ENCODE results near the gene SMIM10.

SMIM10 gene

DNA sequence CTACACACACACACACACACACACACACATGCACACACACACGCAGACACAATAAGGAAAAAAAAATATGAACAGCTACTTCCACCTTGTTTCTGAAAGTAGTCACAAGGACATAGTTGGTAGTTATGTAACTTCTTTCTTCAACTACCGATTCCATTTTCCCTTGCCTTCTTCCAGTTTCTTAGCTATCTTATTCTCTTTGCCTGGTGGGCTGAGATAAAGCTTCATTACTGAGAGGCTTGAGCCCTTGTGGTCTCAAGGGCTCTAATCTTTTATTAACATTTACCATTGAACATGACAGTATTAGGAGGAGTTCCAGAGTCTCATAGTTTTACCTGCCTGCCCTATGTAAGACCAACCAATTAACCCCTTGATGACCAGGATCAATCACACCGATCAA lies 8.9 kb upstream of the SMIM10 start:
- H3K36me3 ChIP-seq (ENCODE audit: control insufficient read depth in 5 of 5, insufficient read depth in 5 of 5, low read length in 5 of 5): no peaks in the 10 kb centered on the region
- no peak overlapping the region for H3K4me3 ChIP-seq (ENCODE audit: low read depth in 1 of 5, low read length in 5 of 5)
- H3K27ac ChIP-seq (ENCODE audit: low read depth, low read length): no peak overlapping the region
- no peak overlapping the region for H3K9ac ChIP-seq (ENCODE audit: low read length in 5 of 5)
- no peaks in the 10 kb centered on the region for H3K9me3 ChIP-seq (ENCODE audit: control insufficient read depth in 5 of 5, low read length in 5 of 5)
- peaks cover 0 to 8% (median 0%) of the 10 kb centered on the region in 5 donors for H3K27me3 ChIP-seq (ENCODE audit: control insufficient read depth in 5 of 5, insufficient read depth in 4 of 5, low read length in 5 of 5)
- no peaks in the 10 kb centered on the region for H3K4me1 ChIP-seq (ENCODE audit: control insufficient read depth in 5 of 5, insufficient read depth in 5 of 5, low read length in 5 of 5)

DNA sequence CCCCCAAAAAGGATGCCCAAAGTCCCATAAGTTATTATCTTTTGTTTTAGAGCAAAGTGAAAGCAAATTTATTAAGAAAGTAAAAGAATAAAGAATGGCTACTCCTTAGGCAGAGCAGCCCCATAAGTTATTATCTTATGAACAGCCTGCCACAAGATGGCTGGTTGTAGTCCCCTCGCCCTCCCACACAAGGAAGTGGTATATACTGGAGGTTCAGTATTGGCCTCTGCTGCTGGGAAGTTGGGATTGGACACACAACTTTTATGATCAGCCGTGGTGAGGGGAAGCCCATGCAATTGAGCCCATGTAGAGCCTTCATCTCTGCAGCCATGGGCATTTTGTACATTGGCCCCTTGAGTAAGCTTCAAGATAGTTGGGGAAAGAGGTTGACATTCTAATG lies 8.0 kb upstream of the SMIM10 start:
- H3K27me3 ChIP-seq (ENCODE audit: control insufficient read depth in 5 of 5, insufficient read depth in 4 of 5, low read length in 5 of 5): peaks cover 0 to 5% (median 2%) of the 10 kb centered on the region in 5 donors
- H3K36me3 ChIP-seq (ENCODE audit: control insufficient read depth in 5 of 5, insufficient read depth in 5 of 5, low read length in 5 of 5): no peaks in the 10 kb centered on the region
- no peak overlapping the region for H3K27ac ChIP-seq (ENCODE audit: low read depth, low read length)
- H3K4me3 ChIP-seq (ENCODE audit: low read depth in 1 of 5, low read length in 5 of 5): no peak overlapping the region
- H3K9me3 ChIP-seq (ENCODE audit: control insufficient read depth in 5 of 5, low read length in 5 of 5): no peaks in the 10 kb centered on the region
- no peak overlapping the region for H3K9ac ChIP-seq (ENCODE audit: low read length in 5 of 5)
- H3K4me1 ChIP-seq (ENCODE audit: control insufficient read depth in 5 of 5, insufficient read depth in 5 of 5, low read length in 5 of 5): no peaks in the 10 kb centered on the region

DNA sequence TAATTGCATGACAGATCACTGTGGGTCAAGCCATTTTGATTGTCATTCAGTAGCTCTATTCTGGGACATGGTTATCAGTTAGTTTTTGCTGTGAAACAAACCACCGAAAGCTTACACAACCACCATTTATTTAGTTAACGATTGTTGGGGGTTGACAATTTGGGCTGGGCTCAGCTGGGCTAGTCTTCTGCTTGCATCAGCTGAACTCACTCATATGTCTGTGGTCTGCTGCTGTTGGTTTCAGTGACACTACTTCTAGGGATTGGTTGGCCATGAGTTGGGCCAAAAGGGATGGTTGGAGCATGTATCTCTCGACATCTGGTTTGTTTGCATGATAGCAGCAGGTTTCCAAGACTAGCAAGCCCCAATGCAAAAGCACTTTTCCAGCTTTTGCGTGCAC lies 5.3 kb upstream of the SMIM10 start:
- Histone ChIP-seq H3K27ac (ENCODE audit: low read depth, low read length) (no peak overlapping the region), H3K9me3 (ENCODE audit: control insufficient read depth in 5 of 5, low read length in 5 of 5) (no peaks in the 10 kb centered on the region)

DNA sequence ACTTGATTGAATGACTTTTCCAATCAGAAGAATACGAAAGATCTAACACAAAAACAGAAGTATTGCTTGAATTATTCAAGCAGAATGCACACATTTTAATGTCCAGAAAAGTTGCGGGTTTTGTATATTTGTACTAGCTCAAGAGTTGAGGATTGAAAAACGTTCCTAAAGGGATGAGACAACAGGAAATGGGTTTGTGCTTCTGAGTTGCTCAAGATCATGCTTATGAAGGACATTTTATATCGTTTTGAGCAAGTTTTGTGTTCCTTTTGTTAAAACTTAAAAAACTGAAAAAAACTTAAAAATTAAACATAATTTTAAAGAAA lies 353 bp upstream of the SMIM10 start:
- Histone ChIP-seq H3K9ac (ENCODE audit: low read length in 5 of 5) (peak overlapping the region in 1 of 5 donors; percentile 62), H3K36me3 (ENCODE audit: control insufficient read depth in 5 of 5, insufficient read depth in 5 of 5, low read length in 5 of 5) (no peaks in the 10 kb centered on the region), H3K4me3 (ENCODE audit: low read depth in 1 of 5, low read length in 5 of 5) (peak overlapping the region in 4 of 5 donors; percentile 42 to 66 (median 55))

More for the DNA sequence above, 5.3 kb upstream of the SMIM10 start:
- H3K4me1 ChIP-seq (ENCODE audit: control insufficient read depth in 5 of 5, insufficient read depth in 5 of 5, low read length in 5 of 5): peaks cover 0 to 4% (median under 1%) of the 10 kb centered on the region in 5 donors
- no peak overlapping the region for H3K9ac ChIP-seq (ENCODE audit: low read length in 5 of 5)
- no peak overlapping the region for H3K4me3 ChIP-seq (ENCODE audit: low read depth in 1 of 5, low read length in 5 of 5)
- H3K27me3 ChIP-seq (ENCODE audit: control insufficient read depth in 5 of 5, insufficient read depth in 4 of 5, low read length in 5 of 5): peaks cover 0 to 5% (median 4%) of the 10 kb centered on the region in 5 donors
- no peaks in the 10 kb centered on the region for H3K36me3 ChIP-seq (ENCODE audit: control insufficient read depth in 5 of 5, insufficient read depth in 5 of 5, low read length in 5 of 5)

DNA sequence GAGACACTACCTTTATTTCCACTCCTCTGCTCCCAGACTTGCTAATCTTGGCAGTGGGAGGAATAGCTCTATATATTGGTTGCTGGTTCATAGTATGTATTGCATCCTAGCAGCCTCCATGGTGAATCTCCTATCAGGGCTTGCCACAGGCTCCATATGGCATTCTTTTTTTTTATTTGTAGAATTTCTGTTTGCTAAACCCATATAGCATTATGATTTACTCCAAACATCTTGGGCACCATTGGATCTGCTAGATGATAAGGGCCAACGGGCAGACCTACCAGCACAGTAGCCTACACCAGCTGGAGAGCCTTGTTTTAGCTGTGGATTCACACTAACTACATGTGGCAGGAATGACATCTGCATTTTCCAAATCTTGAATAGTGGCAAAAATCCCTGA lies 6.9 kb downstream of the SMIM10 start:
- Histone ChIP-seq H3K27ac (ENCODE audit: low read depth, low read length) (no peak overlapping the region), H3K4me1 (ENCODE audit: control insufficient read depth in 5 of 5, insufficient read depth in 5 of 5, low read length in 5 of 5) (peaks cover 0 to 5% (median 4%) of the 10 kb centered on the region in 5 donors), H3K36me3 (ENCODE audit: control insufficient read depth in 5 of 5, insufficient read depth in 5 of 5, low read length in 5 of 5) (no peaks in the 10 kb centered on the region), H3K9me3 (ENCODE audit: control insufficient read depth in 5 of 5, low read length in 5 of 5) (no peaks in the 10 kb centered on the region), H3K27me3 (ENCODE audit: control insufficient read depth in 5 of 5, insufficient read depth in 4 of 5, low read length in 5 of 5) (peaks cover 0 to 13% (median 4%) of the 10 kb centered on the region in 5 donors), H3K9ac (ENCODE audit: low read length in 5 of 5) (no peak overlapping the region), H3K4me3 (ENCODE audit: low read depth in 1 of 5, low read length in 5 of 5) (no peak overlapping the region)

More for the DNA sequence above, 353 bp upstream of the SMIM10 start:
- Histone ChIP-seq H3K27ac (ENCODE audit: low read depth, low read length) (no peak overlapping the region), H3K4me1 (ENCODE audit: control insufficient read depth in 5 of 5, insufficient read depth in 5 of 5, low read length in 5 of 5) (peaks cover 0 to 14% (median 8%) of the 10 kb centered on the region in 5 donors), H3K9me3 (ENCODE audit: control insufficient read depth in 5 of 5, low read length in 5 of 5) (no peaks in the 10 kb centered on the region), H3K27me3 (ENCODE audit: control insufficient read depth in 5 of 5, insufficient read depth in 4 of 5, low read length in 5 of 5) (peaks cover 0 to 12% (median 3%) of the 10 kb centered on the region in 5 donors)

DNA sequence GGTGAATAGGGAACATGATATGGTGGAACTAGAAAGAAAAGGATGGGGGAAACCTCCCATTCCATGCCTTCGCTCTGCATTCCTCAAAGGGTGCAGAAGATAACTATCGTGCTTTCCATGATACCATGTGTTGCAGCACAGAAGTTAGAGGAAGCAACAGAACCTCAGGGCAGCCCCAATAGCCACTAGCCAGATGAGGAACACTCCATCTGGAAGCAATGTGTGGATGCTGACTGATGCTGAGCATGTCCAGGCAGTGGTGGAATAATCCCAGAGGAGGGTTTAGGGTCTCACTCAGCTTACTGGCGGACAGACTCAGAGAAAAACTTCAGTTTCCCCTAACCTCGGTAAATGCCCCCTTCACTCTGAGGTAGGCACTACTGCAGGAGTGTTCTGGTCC lies 7.5 kb downstream of the SMIM10 start:
- no peaks in the 10 kb centered on the region for H3K36me3 ChIP-seq (ENCODE audit: control insufficient read depth in 5 of 5, insufficient read depth in 5 of 5, low read length in 5 of 5)
- H3K9me3 ChIP-seq (ENCODE audit: control insufficient read depth in 5 of 5, low read length in 5 of 5): no peaks in the 10 kb centered on the region
- peaks cover 0 to 5% (median 4%) of the 10 kb centered on the region in 5 donors for H3K4me1 ChIP-seq (ENCODE audit: control insufficient read depth in 5 of 5, insufficient read depth in 5 of 5, low read length in 5 of 5)
- peaks cover 0 to 13% (median 4%) of the 10 kb centered on the region in 5 donors for H3K27me3 ChIP-seq (ENCODE audit: control insufficient read depth in 5 of 5, insufficient read depth in 4 of 5, low read length in 5 of 5)
- H3K4me3 ChIP-seq (ENCODE audit: low read depth in 1 of 5, low read length in 5 of 5): no peak overlapping the region
- no peak overlapping the region for H3K9ac ChIP-seq (ENCODE audit: low read length in 5 of 5)
- no peak overlapping the region for H3K27ac ChIP-seq (ENCODE audit: low read depth, low read length)

DNA sequence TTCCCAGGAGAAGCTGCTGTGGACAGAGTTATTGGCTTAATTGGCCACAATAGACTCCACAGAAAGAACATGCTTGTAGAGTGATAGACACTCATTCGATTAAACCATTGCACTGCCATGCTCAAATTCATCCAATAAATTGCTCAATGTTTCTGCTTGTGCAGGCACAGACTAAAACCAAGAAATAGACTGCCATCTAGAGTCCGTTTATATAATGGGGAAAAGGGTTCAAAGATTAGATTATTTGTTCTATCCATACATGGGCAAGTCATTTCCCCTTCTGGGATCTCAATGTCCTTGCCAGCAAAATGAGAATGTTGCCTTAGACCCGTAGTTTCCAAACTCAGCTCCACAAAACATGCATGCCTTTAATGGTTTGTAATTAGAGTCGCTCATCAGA lies 8.7 kb downstream of the SMIM10 start:
- Histone ChIP-seq H3K27me3 (ENCODE audit: control insufficient read depth in 5 of 5, insufficient read depth in 4 of 5, low read length in 5 of 5) (peaks cover 0 to 13% (median 7%) of the 10 kb centered on the region in 5 donors), H3K9ac (ENCODE audit: low read length in 5 of 5) (no peak overlapping the region), H3K4me3 (ENCODE audit: low read depth in 1 of 5, low read length in 5 of 5) (no peak overlapping the region), H3K4me1 (ENCODE audit: control insufficient read depth in 5 of 5, insufficient read depth in 5 of 5, low read length in 5 of 5) (peaks cover 0 to 13% (median 8%) of the 10 kb centered on the region in 5 donors), H3K36me3 (ENCODE audit: control insufficient read depth in 5 of 5, insufficient read depth in 5 of 5, low read length in 5 of 5) (no peaks in the 10 kb centered on the region), H3K27ac (ENCODE audit: low read depth, low read length) (no peak overlapping the region), H3K9me3 (ENCODE audit: control insufficient read depth in 5 of 5, low read length in 5 of 5) (no peaks in the 10 kb centered on the region)

DNA sequence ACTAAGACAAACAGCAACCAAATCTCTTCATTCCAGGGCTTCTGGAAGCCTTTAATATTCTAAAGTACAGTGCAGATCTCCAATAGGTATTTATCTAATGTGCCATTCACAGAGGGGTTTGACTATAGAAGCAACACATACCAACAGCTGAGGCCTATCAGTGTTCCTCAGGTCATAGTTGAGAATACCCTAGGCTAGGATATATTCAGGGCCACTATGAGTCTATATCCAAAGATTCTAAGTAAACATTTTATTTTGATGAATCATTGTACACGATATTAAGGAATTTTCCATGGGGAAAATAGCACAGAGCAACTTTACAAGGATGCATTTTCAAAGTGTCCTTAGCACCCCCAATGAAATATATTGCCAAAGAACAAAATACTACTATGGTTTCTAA lies 9.7 kb downstream of the SMIM10 start:
- no peaks in the 10 kb centered on the region for H3K36me3 ChIP-seq (ENCODE audit: control insufficient read depth in 5 of 5, insufficient read depth in 5 of 5, low read length in 5 of 5)
- no peak overlapping the region for H3K9ac ChIP-seq (ENCODE audit: low read length in 5 of 5)
- H3K9me3 ChIP-seq (ENCODE audit: control insufficient read depth in 5 of 5, low read length in 5 of 5): no peaks in the 10 kb centered on the region
- no peak overlapping the region for H3K4me3 ChIP-seq (ENCODE audit: low read depth in 1 of 5, low read length in 5 of 5)
- H3K27me3 ChIP-seq (ENCODE audit: control insufficient read depth in 5 of 5, insufficient read depth in 4 of 5, low read length in 5 of 5): peaks cover 0 to 13% (median 7%) of the 10 kb centered on the region in 5 donors
- no peak overlapping the region for H3K27ac ChIP-seq (ENCODE audit: low read depth, low read length)
- peaks cover 0 to 15% (median 9%) of the 10 kb centered on the region in 5 donors for H3K4me1 ChIP-seq (ENCODE audit: control insufficient read depth in 5 of 5, insufficient read depth in 5 of 5, low read length in 5 of 5)

DNA sequence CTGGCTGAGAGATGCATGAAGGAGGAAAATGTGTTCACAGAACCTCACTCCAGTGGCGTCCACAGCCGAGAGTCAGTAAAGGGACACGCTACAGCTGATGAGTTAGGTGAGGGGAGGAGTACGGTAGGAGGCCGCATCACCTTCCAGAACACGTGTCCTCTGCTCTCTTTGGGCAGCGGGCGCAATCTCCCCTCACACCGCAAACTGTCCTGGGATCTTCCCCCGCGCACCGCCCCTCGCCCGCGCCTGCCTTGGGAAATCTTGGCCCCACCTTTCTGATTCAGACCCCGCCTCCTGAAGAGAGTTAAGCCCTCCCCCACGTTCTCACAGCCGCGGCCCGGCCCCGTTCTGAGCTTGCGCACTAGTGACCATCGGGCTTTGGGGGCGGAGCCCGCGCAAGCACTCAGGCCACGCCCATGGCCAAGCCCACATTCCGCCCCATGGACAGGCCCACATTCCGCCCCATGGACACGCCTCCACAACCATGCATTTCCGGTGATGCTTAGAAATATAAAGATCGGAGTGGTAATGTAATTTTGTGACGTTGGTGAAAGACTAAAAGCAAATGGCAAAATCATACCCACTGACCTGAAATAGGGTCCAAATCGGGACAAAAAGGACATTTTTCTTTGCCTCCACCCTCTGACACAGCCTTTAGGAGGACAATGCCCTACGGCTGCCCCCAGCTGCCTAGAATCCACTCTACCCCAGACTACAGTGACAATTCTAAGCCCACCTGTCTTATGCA lies 13.3 kb downstream of the SMIM10 start:
- H3K27me3 ChIP-seq (ENCODE audit: control insufficient read depth in 5 of 5, insufficient read depth in 4 of 5, low read length in 5 of 5): peaks cover 0 to 12% (median 7%) of the 10 kb centered on the region in 5 donors
- H3K27ac ChIP-seq (ENCODE audit: low read depth, low read length): no peak overlapping the region
- no peaks in the 10 kb centered on the region for H3K9me3 ChIP-seq (ENCODE audit: control insufficient read depth in 5 of 5, low read length in 5 of 5)
- no peaks in the 10 kb centered on the region for H3K36me3 ChIP-seq (ENCODE audit: control insufficient read depth in 5 of 5, insufficient read depth in 5 of 5, low read length in 5 of 5)
- peak overlapping the region; percentile 64 to 79 (median 74) for H3K4me3 ChIP-seq (ENCODE audit: low read depth in 1 of 5, low read length in 5 of 5)
- peaks cover 0 to 15% (median 9%) of the 10 kb centered on the region in 5 donors for H3K4me1 ChIP-seq (ENCODE audit: control insufficient read depth in 5 of 5, insufficient read depth in 5 of 5, low read length in 5 of 5)
- H3K9ac ChIP-seq (ENCODE audit: low read length in 5 of 5): peak overlapping the region in 3 of 5 donors; percentile 16 to 63 (median 40)

DNA sequence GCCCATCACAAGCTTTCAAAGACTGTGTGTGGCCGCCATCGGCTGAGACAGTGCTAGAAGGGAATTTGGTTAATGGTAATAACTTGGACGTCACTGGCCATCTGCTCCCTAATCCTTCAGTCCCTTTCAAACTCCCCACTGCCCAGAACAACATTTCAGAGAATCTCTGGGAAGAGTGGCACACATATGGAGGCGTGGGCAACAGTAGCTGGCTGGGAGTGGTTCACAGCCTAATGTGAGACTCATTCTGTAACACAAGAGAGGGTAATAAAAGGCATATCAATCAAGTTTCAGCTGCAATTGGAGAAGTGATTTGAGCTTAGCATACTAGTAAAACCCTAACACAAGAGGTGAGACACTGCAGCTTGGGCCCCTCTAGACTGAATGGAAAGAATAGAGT lies 15.4 kb downstream of the SMIM10 start:
- Histone ChIP-seq H3K9ac (ENCODE audit: low read length in 5 of 5) (no peak overlapping the region), H3K4me3 (ENCODE audit: low read depth in 1 of 5, low read length in 5 of 5) (no peak overlapping the region), H3K27ac (ENCODE audit: low read depth, low read length) (no peak overlapping the region), H3K27me3 (ENCODE audit: control insufficient read depth in 5 of 5, insufficient read depth in 4 of 5, low read length in 5 of 5) (peaks cover 0 to 14% (median 7%) of the 10 kb centered on the region in 5 donors), H3K36me3 (ENCODE audit: control insufficient read depth in 5 of 5, insufficient read depth in 5 of 5, low read length in 5 of 5) (no peaks in the 10 kb centered on the region), H3K4me1 (ENCODE audit: control insufficient read depth in 5 of 5, insufficient read depth in 5 of 5, low read length in 5 of 5) (peaks cover 0 to 10% (median 6%) of the 10 kb centered on the region in 5 donors), H3K9me3 (ENCODE audit: control insufficient read depth in 5 of 5, low read length in 5 of 5) (no peaks in the 10 kb centered on the region)
